H9 (cell line): ENCODE results near the gene GGNBP2. TPM values are rescaled to one million over a fixed set of nuclear protein-coding genes. Genes with fewer than 3 reads are reported as not detected.

Experiments used
- DNase-seq: peaks from one replicate; pipeline ENCODE4 v3.0.0-alpha.2; 2017
- H2AFZ ChIP-seq: one replicate; pipeline ENCODE4 v1.6.1; 2013; ENCODE audit warnings: mild to moderate bottlenecking, low read length, control low read depth, moderate library complexity
- H2AK5ac ChIP-seq: 2 replicates; pipeline ENCODE4 v1.6.1; 2013; ENCODE audit warnings: low read length, control low read depth, mixed read lengths; ENCODE audit not compliant: insufficient read length
- H2BK120ac ChIP-seq: one replicate; pipeline ENCODE4 v1.6.1; 2013; ENCODE audit warnings: low read depth, mild to moderate bottlenecking, low read length, control low read depth, inconsistent platforms; ENCODE audit not compliant: poor library complexity, severe bottlenecking
- H2BK12ac ChIP-seq: 2 replicates; pipeline ENCODE4 v1.6.1; 2013; ENCODE audit warnings: low read length, control low read depth, mixed read lengths, low read depth; ENCODE audit not compliant: insufficient read length
- H2BK15ac ChIP-seq: 2 replicates; pipeline ENCODE4 v1.6.1; 2013; ENCODE audit warnings: low read depth, low read length, control low read depth
- H2BK20ac ChIP-seq: one replicate; pipeline ENCODE4 v1.6.1; 2013; ENCODE audit warnings: low read depth, mild to moderate bottlenecking, low read length, control low read depth, inconsistent platforms; ENCODE audit not compliant: poor library complexity, severe bottlenecking
- H2BK5ac ChIP-seq: 2 replicates; pipeline ENCODE4 v1.6.1; 2013; ENCODE audit warnings: low read length, control low read depth, mixed read lengths; ENCODE audit not compliant: insufficient read length
- H3K14ac ChIP-seq: 2 replicates; pipeline ENCODE4 v1.6.1; 2013; ENCODE audit warnings: low read length, control low read depth; ENCODE audit not compliant: insufficient read depth
- H3K18ac ChIP-seq: 2 replicates; pipeline ENCODE4 v1.6.1; 2013; ENCODE audit warnings: low read depth, mild to moderate bottlenecking, mixed read lengths, low read length, control low read depth; ENCODE audit not compliant: insufficient read length
- H3K23ac ChIP-seq: 2 replicates; pipeline ENCODE4 v1.6.1; 2013; ENCODE audit warnings: low read length, control low read depth, mixed read lengths, low read depth; ENCODE audit not compliant: insufficient read length
- H3K23me2 ChIP-seq: 2 replicates; pipeline ENCODE4 v1.6.1; 2013; ENCODE audit warnings: low read depth, mild to moderate bottlenecking, mixed read lengths, low read length, control low read depth; ENCODE audit not compliant: insufficient read length, poor library complexity, severe bottlenecking
- H3K27ac ChIP-seq: 2 replicates; pipeline ENCODE4 v1.5.1; 2013; ENCODE audit warnings: low read length, control low read depth, mixed read lengths, low read depth; ENCODE audit not compliant: insufficient read length
- H3K27me3 ChIP-seq: 2 replicates; pipeline ENCODE4 v1.6.1; 2013; ENCODE audit warnings: low read length, control low read depth, inconsistent platforms; ENCODE audit not compliant: insufficient read depth
- H3K4ac ChIP-seq: 2 replicates; pipeline ENCODE4 v1.6.1; 2013; ENCODE audit warnings: low read depth, mild to moderate bottlenecking, control low read depth, inconsistent platforms, low read length, moderate library complexity
- H3K4me1 ChIP-seq: 2 replicates; pipeline ENCODE4 v1.6.1; 2013; ENCODE audit warnings: low read length, control low read depth, inconsistent platforms; ENCODE audit not compliant: insufficient read depth
- H3K4me2 ChIP-seq: 2 replicates; pipeline ENCODE4 v1.6.1; 2013; ENCODE audit warnings: low read length, control low read depth, mixed read lengths; ENCODE audit not compliant: insufficient read length, insufficient read depth
- H3K56ac ChIP-seq: 2 replicates; pipeline ENCODE4 v1.6.1; 2013; ENCODE audit warnings: low read depth, mild to moderate bottlenecking, mixed read lengths, low read length, control low read depth; ENCODE audit not compliant: insufficient read length
- H3K79me1 ChIP-seq: 2 replicates; pipeline ENCODE4 v1.6.1; 2013; ENCODE audit warnings: low read depth, mild to moderate bottlenecking, moderate library complexity, low read length, control low read depth, inconsistent platforms; ENCODE audit not compliant: insufficient read depth, poor library complexity, severe bottlenecking
- H3K79me2 ChIP-seq: 2 replicates; pipeline ENCODE4 v1.6.1; 2013; ENCODE audit warnings: low read length, control low read depth, inconsistent platforms; ENCODE audit not compliant: insufficient read depth
- H3K9ac ChIP-seq: 2 replicates; pipeline ENCODE4 v1.6.1; 2013; ENCODE audit warnings: low read length, control low read depth, mixed read lengths; ENCODE audit not compliant: insufficient read length; ENCODE audit errors: extremely low read depth
- H3K9me3 ChIP-seq: one replicate; pipeline ENCODE4 v1.6.1; 2013; ENCODE audit warnings: low read depth, low read length, inconsistent platforms; ENCODE audit not compliant: control insufficient read depth
- H3T11ph ChIP-seq: one replicate; pipeline ENCODE4 v1.6.1; 2013; ENCODE audit warnings: mild to moderate bottlenecking, low read length, control low read depth, inconsistent platforms
- H4K20me1 ChIP-seq: one replicate; pipeline ENCODE4 v1.6.1; 2013; ENCODE audit not compliant: control insufficient read depth, insufficient read length, insufficient read depth
- H4K5ac ChIP-seq: 2 replicates; pipeline ENCODE4 v1.6.1; 2013; ENCODE audit warnings: low read depth, mild to moderate bottlenecking, mixed read lengths, low read length, control low read depth; ENCODE audit not compliant: insufficient read length
- H4K8ac ChIP-seq: replicated peaks from 2 replicates; pipeline ENCODE4 v1.6.1; 2013; ENCODE audit warnings: low read length, control low read depth, mixed read lengths, low read depth; ENCODE audit not compliant: insufficient read length
- H4K91ac ChIP-seq: 2 replicates; pipeline ENCODE4 v1.6.1; 2013; ENCODE audit warnings: low read depth, mild to moderate bottlenecking, moderate library complexity, mixed read lengths, low read length, control low read depth; ENCODE audit not compliant: insufficient read length
- H3K27ac Mint-ChIP-seq, 3 experiments: 2 replicates in 2 of 3; 3 replicates in 1 of 3; pipeline ENCODE4 v1.8.0; 2020 to 2021; ENCODE audit warnings: mixed read lengths in 3 of 3, mild to moderate bottlenecking in 1 of 3, moderate library complexity in 1 of 3
- H3K27me3 Mint-ChIP-seq: 2 replicates; pipeline ENCODE4 v1.8.0; 2021; ENCODE audit warnings: low read depth, mild to moderate bottlenecking, moderate library complexity, mixed read lengths
- H3K36me3 Mint-ChIP-seq, 3 experiments: 2 replicates in 2 of 3; 3 replicates in 1 of 3; pipeline ENCODE4 v1.8.0; 2020 to 2021; ENCODE audit warnings: low read depth in 3 of 3, mixed read lengths in 3 of 3; ENCODE audit not compliant: insufficient read depth in 1 of 3
- H3K4me1 Mint-ChIP-seq, 2 experiments: 2 replicates each; pipeline ENCODE4 v1.8.0; 2020; ENCODE audit warnings: mixed read lengths in 2 of 2
- H3K4me3 Mint-ChIP-seq, 2 experiments: 2 replicates in 1 of 2; 3 replicates in 1 of 2; pipeline ENCODE4 v1.8.0; 2020 to 2021; ENCODE audit warnings: mild to moderate bottlenecking in 2 of 2, mixed read lengths in 2 of 2, moderate library complexity in 1 of 2
- H3K9me3 Mint-ChIP-seq, 2 experiments: 2 replicates in 1 of 2; 3 replicates in 1 of 2; pipeline ENCODE4 v1.8.0; 2020; ENCODE audit warnings: mild to moderate bottlenecking in 2 of 2, mixed read lengths in 2 of 2, moderate library complexity in 1 of 2
- WGBS: extraction: QIAGEN DNeasy Blood & Tissue Kit; methylation state at CpG from one replicate; pipeline ENCODE4 v1.1.7; 2013; ENCODE audit warnings: missing lambda C conversion rate, low lambda C conversion rate, mixed read lengths; ENCODE audit not compliant: insufficient read length; ENCODE audit errors: extremely low coverage; 5-methylcytosine and 5-hydroxymethylcytosine counted together
- total RNA-seq: library from RNA; stranded (reverse); gene quantifications from 2 replicates; pipeline ENCODE4 v1.2.1, GENCODE V29; 2021
- TF ChIP-seq, protein P1 (sequence below): fragments of 200-600 bp; sonication (generic); conservative IDR thresholded peaks from 3 replicates; pipeline ENCODE4 v1.8.0; 2021; ENCODE audit warnings: antibody characterized with exemption, mild to moderate bottlenecking

The GGNBP2 gene
- total RNA-seq, 1 experiment from 2014 or later, result 52.8 TPM

DNA sequence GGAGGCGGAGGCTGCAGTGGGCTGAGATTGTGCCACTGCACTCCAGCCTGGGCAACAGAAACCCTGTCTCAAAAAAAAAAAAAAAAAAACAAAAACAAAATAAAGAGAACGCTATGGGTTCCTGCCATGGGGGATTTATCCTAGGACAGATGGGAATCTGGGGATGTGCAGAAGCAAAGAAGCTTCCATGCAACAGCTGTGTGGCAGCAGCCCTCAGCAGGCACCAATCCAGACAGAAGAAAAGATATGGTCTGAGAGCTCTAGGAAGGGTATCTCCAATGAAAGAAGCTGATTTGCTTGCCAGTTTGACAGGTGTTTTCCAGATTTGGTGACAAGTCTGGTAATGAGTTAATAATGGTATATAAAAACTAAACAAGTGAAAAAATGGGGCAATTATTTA is 21.6 kb upstream of the GGNBP2 start:
- H2BK5ac ChIP-seq, result no peak overlapping the region
- no peak overlapping the region for H3K4ac ChIP-seq
- no peak for DNase-seq
- H4K5ac ChIP-seq, result no peak overlapping the region
- peak overlapping the region in 1 of 3 experiments; percentile 74; a peak in 1 of 7 replicates for H3K27ac Mint-ChIP-seq
- H3K4me1 Mint-ChIP-seq, result no peaks in the 10 kb centered on the region
- no peaks in the 10 kb centered on the region for H4K20me1 ChIP-seq
- H3T11ph ChIP-seq, result no peak overlapping the region
- no peak overlapping the region for H3K4me2 ChIP-seq
- H3K79me1 ChIP-seq, result no peaks in the 10 kb centered on the region
- no CpG with 5 or more reads among the region's 2 CpGs for WGBS
- H3K79me2 ChIP-seq, result no peaks in the 10 kb centered on the region
- H2BK120ac ChIP-seq, result no peak overlapping the region
- no peaks in the 10 kb centered on the region for H3K23me2 ChIP-seq
- TF ChIP-seq, protein P1, sequence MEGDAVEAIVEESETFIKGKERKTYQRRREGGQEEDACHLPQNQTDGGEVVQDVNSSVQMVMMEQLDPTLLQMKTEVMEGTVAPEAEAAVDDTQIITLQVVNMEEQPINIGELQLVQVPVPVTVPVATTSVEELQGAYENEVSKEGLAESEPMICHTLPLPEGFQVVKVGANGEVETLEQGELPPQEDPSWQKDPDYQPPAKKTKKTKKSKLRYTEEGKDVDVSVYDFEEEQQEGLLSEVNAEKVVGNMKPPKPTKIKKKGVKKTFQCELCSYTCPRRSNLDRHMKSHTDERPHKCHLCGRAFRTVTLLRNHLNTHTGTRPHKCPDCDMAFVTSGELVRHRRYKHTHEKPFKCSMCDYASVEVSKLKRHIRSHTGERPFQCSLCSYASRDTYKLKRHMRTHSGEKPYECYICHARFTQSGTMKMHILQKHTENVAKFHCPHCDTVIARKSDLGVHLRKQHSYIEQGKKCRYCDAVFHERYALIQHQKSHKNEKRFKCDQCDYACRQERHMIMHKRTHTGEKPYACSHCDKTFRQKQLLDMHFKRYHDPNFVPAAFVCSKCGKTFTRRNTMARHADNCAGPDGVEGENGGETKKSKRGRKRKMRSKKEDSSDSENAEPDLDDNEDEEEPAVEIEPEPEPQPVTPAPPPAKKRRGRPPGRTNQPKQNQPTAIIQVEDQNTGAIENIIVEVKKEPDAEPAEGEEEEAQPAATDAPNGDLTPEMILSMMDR, result no peak
- H3K36me3 Mint-ChIP-seq, result peaks cover 37 to 87% (median 81%) of the 10 kb centered on the region in 3 experiments; a peak in 6 of 7 replicates
- H4K8ac ChIP-seq, result no peak overlapping the region
- no peak overlapping the region for H3K27ac ChIP-seq
- H3K4me1 ChIP-seq, result no peaks in the 10 kb centered on the region
- H3K9ac ChIP-seq, result no peak overlapping the region
- no peak overlapping the region for H3K56ac ChIP-seq
- no peak overlapping the region for H2AFZ ChIP-seq
- no peaks in the 10 kb centered on the region; the same call in 1 of the 2 replicates for H3K27me3 Mint-ChIP-seq
- no peaks in the 10 kb centered on the region for H3K27me3 ChIP-seq
- H2BK20ac ChIP-seq, result no peak overlapping the region
- H4K91ac ChIP-seq, result no peak overlapping the region
- H3K9me3 ChIP-seq, result no peaks in the 10 kb centered on the region
- no peak overlapping the region for H3K18ac ChIP-seq
- H3K14ac ChIP-seq, result no peak overlapping the region
- H3K23ac ChIP-seq, result no peak overlapping the region
- H2BK15ac ChIP-seq, result no peak overlapping the region
- no peak overlapping the region for H2AK5ac ChIP-seq
- H2BK12ac ChIP-seq, result no peak overlapping the region
- H3K9me3 Mint-ChIP-seq, result no peaks in the 10 kb centered on the region
- no peak overlapping the region for H3K4me3 Mint-ChIP-seq
